Kasumi-1 (cell line): ENCODE data around the gene ARHGAP45.

Experiments used
- DNase-seq, 2 experiments: peaks; one replicate each; lab custom pipeline; 2025; lab: John Stamatoyannopoulos, UW

Gene ARHGAP45

GRCh38 chr19:1054102-1055027 is 12.6 kb upstream of the ARHGAP45 start:
- no peak for DNase-seq

- no peak for DNase-seq
These were observed 11.9 kb upstream of the ARHGAP45 start for GRCh38 chr19:1055028-1055425.

- DNase-seq, result no peak
These were observed 10.9 kb upstream of the ARHGAP45 start for GRCh38 chr19:1055886-1056620.

GRCh38 chr19:1057176-1057855 is 9.7 kb upstream of the ARHGAP45 start:
- peak; percentile 21 to 32 for DNase-seq

GRCh38 chr19:1058112-1058511 is 8.9 kb upstream of the ARHGAP45 start:
- no peak for DNase-seq

- DNase-seq, result no peak
These were observed 6.3 kb upstream of the ARHGAP45 start for GRCh38 chr19:1060689-1061088.

GRCh38 chr19:1061987-1062386 is 5.0 kb upstream of the ARHGAP45 start:
- DNase-seq, result no peak

GRCh38 chr19:1062387-1063029 is 4.5 kb upstream of the ARHGAP45 start:
- no peak for DNase-seq

GRCh38 chr19:1063030-1063908 is 3.7 kb upstream of the ARHGAP45 start:
- no peak for DNase-seq

GRCh38 chr19:1063909-1064660 is 2.9 kb upstream of the ARHGAP45 start:
- DNase-seq, result peak in 1 of 2 experiments; percentile 27

GRCh38 chr19:1064661-1065605 is 2.0 kb upstream of the ARHGAP45 start:
- peak; percentile 52 to 53 for DNase-seq

GRCh38 chr19:1065606-1066109 is 1.3 kb upstream of the ARHGAP45 start:
- DNase-seq, result no peak

GRCh38 chr19:1066251-1066747 is 668 bp upstream of the ARHGAP45 start:
- no peak for DNase-seq

GRCh38 chr19:1067341-1067957 is 482 bp downstream of the ARHGAP45 start:
- DNase-seq, result no peak

- DNase-seq, result peak; percentile 21 to 53
These were observed 1.3 kb downstream of the ARHGAP45 start for GRCh38 chr19:1068009-1069001.

GRCh38 chr19:1069009-1069779 is 2.2 kb downstream of the ARHGAP45 start:
- DNase-seq, result peak; percentile 94 to 95
